CD4-positive, alpha-beta T cell treated with Interleukin-10 for 1 hour (primary cell): Measurements from ENCODE around the gene ZNF264.
"Not testable (repeated sequence)": the region's sequence is repeated elsewhere in the genome, so short reads cannot be mapped to it uniquely, and the experiment has no call there.

Source experiments
- DNase-seq: peaks from one replicate; pipeline ENCODE4 v3.0.0-alpha.2; 2020

The ZNF264 gene

DNA sequence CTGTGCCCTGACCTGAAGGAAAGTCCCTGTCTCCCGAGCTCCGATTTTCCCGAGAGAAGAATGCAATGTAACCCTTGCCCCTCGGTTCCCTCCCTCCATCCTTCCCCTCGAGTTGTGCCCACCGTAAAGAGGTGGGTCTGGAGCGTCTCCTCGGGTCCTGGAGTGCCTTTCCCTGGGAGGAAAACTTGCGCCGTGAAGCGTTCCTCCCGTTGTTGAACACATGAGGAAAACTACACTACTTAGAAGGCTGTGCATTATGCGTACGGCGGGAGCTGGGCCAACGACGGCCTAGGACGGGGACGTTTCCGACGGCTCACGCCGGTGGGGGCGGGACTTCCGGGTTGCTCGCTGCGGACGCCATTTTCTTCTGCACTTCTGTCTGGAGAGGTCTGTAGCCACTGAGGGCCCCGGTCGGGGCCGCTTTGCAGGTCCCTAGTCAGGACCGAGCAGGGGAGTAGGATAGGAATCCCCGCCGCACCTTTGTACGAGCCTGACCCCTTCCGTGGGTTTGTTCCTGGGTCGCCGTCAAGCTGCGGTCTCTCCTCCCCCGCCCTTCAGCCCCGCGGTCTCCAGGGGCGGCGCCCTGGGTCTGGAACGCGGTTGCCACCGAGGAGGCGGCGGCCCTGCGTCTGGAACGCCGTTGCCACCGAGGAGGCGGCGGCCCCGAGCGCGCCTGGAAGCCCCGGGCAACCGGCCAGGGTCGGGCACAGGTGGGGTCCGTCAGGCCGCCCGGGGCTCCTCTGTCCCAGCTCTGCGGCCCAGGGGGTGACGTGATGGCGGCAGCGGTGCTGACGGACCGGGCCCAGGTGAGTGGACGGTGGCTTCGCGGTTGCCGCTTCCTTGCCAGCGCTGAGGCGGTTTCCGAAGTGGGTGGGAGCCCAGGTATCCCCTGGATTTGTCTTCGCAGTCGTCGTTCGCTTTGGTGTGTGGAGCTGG, at the start of gene ZNF264:
Gene ZNF264, plus strand, starts transcription at position 360 of the 936 bp plus-strand sequence. Its CDS starts 414 bp downstream, at position 774.
- DNase-seq, result peak; percentile 89

DNA sequence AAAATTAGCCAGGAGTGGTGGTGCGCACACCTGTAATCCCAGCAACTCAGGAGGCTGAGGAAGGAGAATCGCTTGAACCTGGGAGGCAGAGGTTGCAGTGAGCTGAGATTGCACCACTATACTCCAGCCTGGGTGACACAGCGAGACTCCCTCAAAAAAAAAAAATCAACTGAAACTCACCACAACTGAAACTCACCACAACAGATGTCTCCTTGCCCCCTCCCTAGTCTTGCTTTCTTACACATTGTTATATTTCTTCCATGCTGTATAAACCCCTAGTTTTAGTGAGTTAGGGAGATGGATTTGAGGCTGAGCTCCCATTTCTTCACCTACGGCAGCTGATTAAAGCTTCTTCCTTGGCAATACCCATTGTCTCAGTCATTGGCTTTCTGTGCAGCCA, 49.6 kb upstream of the ZNF264 start:
- no peak for DNase-seq

DNA sequence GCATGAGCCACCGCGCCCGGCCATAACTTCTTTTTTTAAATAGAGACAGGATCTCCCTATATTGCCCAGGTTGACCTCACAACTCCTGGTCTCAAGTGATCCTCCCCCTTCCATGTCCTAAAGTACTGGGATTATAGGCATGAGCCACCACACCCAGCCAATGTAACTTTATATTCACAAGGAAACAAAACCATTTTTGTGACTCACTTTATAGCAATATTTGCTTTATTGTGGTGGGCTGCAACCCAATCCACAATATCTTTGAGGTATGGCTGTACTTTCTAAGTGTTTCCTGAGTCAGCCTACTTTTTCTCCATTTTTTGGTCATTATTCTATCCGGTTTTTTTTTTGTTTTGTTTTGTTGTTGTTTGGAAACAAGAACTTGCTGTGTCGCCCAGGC, 38.4 kb upstream of the ZNF264 start:
- DNase-seq, result no peak

DNA sequence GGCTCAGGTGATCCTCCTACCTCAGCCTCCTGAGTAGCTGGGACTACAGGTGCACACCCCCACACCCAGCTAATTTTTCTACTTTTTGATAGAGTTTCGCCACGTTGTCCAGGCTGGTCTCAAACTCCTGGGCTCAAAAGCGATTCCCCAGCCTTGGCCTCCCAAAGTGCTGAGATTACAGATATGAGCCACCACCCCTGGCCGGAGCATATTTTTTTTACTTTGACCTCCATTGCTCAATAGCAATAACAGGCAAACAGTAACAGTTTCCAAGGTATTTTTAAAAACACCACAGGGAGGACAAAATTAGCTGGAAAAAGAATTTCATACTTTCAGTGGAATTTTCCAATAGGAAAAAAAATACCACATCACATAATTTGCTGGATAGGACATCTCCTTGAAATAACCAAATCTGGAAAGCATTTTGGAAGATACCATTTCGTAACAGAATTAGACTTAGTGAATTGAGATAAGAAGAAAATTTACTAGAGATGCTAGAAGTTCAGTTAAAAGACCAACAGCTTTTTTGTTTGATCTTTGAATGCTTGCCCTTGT, 29.2 kb upstream of the ZNF264 start:
- DNase-seq, result no peak

DNA sequence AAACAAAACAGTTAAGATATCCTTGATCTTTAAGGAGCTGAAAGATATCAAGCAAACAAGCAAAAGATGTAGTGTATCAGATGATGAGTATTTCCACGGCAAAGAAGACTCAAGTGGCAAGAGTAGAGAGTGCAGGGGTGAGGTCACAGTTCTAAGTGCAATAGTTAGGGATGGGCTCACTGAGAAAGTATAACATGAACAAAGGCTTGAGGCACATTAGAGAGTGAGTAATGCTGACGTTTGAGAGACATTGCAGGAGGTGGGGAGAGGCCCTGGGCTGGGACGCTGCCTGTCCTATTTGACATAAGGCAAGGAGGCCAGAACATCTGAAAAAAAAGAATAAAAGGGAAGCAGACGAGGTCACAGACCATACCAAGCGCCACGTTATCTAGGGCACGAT, 25.5 kb upstream of the ZNF264 start:
- no peak for DNase-seq

DNA sequence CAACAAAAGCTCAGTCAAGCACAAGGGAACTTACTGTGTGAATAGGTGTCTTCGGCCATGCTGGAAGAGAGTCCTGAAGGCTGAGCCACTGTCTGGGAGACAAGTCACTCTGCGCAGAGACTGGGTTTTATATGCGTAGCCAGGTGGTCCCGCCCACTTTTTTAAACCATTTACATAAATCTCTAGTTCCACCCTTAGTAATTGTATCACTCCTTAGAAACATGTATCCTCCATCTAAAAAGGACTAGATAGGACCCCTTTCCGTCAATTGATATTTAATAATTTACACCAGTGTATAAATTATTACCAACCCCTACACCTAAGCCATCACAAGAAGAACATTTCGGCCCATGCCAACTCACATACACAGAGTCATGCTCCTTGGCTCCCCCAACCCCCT, 23.9 kb upstream of the ZNF264 start, which contains the start of gene DUXA:
Gene DUXA, minus strand, starts transcription at position 101 of the 400 bp plus-strand sequence. Its CDS starts 42 bp downstream, at position 59.
- DNase-seq, result no peak

DNA sequence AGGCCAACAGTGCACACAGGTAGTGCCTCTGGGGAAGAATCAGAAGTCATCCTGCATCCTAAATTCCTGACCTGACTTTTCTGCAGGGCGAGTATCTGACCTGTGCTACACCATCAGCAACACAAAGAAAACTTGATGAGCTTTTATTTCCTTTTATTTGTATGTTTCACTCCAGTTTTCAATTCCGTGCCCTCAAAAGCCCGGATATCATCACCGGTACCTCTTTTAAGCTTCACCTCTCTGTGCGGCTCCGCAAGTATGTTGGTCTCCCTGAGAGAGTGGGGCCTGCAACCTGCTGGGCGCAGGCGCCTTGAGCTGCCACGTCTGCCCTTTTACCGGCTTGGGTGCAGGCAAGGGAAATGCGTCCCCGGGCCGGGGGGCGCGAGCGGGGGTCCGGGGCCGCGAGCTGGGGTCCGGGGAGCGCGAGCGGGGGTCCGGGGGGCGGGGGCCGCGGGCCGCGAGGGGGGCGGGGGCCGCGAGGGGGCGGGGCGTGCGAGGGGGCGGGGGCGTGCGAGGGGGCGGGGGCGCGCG, 19.7 kb upstream of the ZNF264 start:
- DNase-seq, result peak; percentile 51

DNA sequence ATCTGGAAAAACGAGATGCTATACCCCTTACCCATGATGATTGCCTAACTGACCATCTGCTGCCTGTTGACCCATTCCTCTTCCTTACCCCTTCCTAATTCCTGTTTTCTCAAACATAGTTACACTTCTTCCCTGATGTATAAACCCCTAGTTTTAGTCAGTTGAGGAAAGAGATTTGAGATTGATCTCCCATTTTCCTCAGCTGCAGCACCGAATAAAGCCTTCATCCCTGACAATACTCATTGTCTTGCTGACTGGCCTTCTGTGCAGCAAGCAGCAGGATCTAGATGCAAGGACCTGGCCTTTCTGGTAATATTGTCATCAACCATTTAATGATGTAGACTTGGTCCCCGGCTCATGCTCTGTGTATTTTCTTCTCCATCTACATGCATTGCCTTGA, 999 bp upstream of the ZNF264 start:
- DNase-seq, result no peak

DNA sequence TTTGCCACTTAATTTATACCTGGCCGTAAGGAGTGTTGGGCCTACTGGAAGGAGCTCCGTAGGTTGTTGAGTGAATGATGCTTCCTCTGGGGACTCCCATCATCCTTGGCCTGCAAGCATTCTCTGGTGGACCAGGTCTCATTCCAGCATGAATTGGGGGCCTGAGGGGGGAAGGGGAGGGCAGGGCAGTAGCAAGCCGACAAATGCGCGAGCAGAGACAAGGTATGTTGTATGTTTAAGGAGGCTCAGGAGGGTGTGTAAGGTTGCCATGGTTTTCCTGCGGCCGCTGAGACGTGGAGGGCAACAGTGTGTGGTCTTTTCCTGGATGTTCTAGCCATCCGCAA, 749 bp downstream of the ZNF264 start:
- no peak for DNase-seq

DNA sequence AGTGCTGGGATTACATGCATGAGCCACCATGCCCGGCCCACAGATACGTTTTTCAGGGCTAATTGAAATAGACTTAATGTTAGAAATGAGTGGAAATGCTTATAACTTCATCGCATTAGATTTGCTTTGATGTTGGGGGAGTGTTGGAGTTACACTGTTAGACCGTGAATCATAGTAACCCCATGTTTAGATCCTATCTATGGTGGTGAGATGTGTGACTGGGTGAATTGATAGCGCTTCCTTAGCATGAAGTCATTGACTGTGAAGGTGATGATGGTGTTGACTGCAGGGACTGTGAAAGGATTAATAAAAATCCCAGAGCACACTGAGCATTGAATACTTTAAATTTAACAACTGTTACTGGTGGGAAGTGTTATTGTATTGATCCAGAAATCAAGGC, 1.7 kb downstream of the ZNF264 start:
- DNase-seq, result no peak

DNA sequence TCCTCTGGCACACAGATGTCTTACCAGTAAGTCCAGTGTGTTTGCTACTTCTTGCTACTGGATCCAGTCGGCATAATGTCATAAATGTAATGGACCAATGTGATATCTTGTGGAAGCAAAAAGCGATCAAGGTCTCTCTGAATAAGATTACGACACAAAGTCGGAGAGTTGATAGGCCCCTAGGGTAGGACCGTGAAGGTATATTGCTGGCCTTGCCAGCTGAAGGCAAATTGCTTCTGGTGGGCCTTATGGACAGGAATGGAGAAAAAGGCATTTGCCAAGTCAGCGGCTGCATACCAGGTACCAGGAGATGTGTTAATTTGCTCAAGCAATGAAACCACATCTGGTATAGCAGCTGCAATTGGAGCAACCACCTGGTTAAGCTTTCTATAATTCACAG, 6.6 kb downstream of the ZNF264 start:
- DNase-seq, result not testable (repeated sequence)

DNA sequence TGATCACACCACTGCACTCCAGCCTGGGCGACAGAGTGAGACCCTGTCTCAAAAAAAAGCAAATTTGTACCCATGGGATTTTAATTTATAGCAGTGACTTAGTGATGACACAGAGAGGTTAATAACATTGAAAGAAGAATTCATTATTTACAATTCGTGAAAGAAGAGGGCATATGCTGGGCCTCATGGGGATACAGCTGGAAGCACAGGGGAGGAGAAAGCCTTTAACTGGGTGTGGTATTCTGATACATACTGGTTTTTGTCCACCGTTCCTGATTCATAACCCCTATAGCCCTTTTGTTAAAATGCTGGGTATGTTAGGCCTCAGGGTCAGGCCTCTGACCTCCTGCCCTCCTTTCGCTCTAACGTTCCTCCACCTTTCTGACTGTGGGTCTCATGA, 10.9 kb downstream of the ZNF264 start:
- DNase-seq, result no peak

DNA sequence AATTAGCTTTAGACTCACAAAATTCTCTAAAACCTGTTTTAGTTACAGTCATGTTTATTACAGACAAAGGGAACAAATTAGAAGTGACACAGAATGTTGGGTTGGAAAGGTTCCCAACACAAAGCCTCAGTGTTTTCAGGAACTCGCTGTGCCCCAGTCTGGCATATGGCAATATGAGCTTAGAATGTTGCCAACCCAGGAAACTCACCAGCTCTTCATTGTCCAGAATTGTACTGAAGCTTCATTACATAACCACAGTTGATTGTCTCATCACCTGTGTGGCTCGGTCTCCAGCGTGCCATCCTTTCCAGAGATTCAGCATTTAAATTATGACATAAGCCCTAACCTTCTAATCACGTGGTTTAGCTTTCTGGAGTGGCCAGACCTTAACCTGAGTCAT, 19.1 kb downstream of the ZNF264 start:
- no peak for DNase-seq

DNA sequence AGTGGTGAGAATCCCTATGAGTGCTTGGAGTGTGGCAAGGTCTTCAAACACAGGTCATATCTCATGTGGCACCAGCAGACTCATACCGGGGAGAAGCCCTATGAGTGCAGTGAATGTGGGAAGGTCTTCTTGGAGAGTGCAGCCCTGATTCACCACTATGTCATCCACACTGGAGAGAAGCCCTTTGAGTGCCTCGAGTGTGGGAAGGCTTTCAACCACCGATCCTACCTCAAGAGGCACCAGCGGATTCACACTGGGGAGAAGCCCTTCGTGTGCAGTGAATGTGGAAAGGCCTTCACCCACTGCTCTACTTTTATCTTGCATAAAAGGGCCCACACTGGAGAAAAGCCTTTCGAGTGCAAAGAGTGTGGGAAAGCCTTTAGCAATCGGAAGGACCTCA, 20.8 kb downstream of the ZNF264 start:
- DNase-seq, result no peak

DNA sequence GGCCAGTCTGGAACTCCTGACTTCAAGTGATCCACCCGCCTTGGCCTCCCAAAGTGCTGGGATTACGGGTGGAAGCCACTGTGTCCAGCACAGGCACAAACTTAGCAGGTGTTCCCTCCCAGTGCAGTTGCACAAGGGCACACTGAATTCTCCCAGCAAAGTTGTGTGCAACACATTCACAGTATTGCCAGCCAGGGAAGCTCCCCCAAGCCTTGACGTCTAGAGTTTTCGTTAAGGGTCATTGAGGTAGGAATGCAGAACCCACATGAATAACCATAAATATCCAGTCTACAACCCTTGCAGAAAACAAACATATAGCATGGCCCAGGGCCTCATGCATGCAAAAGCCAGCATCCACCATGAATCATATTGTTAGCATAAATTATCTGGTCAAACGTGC, 36.2 kb downstream of the ZNF264 start:
- no peak for DNase-seq

DNA sequence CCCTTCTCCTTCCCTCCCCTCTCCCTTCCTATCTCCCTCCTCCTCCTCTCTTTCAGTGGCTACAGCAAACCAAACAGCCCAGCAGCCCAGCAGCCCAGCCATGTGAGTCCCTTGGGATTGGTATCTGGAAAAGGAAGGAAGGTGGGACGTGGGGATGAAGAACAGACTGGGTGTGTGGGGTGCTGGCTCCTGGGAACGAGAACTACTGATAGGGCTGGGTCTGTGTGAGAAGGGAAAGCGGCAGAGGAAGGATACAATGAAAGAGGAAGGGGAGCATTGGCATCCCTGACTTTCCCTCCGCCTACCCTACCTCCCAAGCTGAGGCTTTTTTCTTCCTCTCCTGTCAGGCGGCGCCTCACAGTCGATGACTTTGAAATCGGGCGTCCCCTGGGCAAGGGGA, 40.4 kb downstream of the ZNF264 start:
- no peak for DNase-seq

DNA sequence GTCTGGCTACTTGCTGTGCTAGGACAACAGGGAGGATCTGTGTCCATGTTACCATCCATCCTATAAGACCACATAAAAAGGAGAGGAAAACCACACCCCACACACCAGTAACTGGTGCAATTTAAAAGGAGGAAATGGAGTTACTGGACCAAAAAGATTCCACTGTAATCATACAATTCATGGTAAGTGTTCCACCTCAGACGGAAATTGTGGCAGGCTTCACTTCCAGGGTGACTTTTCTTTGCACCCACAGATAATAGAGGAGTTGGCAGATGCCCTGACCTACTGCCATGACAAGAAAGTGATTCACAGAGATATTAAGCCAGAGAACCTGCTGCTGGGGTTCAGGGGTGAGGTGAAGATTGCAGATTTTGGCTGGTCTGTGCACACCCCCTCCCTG, 41.9 kb downstream of the ZNF264 start:
- DNase-seq, result no peak

DNA sequence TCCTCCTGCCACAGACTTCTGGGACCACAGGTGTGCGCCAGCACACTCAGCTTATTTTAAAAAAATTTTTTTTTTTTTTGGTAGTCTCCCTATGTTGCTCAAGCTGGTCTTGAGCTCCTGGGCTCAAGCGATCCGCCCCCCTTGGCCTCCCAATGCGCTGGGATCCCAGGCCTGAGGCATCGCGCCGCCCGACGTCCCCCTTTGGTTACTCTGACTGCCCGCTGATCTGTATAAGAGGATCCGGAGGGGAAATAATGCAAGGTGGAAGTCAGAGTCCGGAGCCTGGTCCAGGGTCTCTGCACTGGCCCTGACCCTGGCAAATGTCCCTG, 48.6 kb downstream of the ZNF264 start:
- DNase-seq, result no peak

DNA sequence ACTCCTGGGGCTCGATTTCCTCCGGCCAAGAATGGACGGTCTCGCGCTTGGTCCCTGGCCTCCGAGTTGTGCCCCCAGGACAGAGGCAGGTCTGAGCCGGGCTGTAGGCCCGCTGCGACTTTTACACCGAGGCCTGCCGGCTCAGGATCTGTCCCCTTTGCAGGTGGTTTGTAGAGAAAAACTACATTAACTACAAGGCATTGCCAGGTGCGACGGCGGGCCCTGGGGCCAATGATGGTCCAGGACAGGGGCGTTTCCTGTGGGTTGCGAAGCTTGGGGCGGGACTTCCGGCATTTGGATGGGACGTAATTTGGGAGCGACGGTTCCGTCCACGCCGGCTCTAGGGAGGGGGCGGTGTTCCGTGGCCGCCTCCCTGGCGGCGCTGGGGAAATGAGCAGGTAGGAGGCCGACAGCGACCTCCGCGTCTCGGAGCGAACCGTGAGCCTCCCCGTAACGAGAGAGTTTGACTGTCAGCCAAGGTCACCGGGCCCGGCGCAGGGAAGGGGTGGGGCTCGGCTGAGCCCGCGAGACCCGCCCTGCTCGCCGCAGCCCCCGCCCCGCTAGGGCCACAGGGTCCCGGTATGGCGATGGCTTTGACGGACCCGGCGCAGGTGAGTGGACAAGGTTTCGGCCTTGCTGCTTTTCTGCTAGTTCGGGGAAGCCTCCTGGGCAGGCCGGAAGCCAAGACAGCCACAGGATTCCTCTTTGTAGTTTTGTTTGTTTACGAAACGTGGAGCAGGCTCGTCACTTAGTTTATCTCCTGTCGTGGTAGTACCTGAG, 49.2 kb downstream of the ZNF264 start, which contains the start of gene ZNF805:
Gene ZNF805, plus strand, starts transcription at position 322 of the 780 bp plus-strand sequence. Its CDS starts 260 bp downstream, at position 582.
- DNase-seq, result peak; percentile 97

DNA sequence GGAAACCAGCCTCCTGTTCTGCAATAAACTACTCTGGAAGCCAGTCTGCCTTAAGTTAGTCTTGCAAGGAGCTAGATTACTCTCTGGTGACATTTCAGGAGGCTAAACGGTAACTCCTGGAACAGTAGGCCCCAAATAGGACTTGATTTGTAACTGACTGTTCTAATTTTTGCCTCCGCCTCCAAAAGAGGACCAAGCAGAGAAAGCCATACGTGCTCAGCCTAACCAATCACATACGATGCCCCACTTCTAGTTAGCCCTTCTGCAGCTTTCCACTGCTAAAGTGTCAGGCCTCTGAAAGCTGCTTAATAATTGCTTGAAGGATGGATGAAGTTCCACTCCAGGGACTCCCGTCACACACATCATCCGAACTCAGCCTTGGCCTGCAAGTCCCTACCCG, 49.9 kb downstream of the ZNF264 start:
- DNase-seq, result no peak

DNA sequence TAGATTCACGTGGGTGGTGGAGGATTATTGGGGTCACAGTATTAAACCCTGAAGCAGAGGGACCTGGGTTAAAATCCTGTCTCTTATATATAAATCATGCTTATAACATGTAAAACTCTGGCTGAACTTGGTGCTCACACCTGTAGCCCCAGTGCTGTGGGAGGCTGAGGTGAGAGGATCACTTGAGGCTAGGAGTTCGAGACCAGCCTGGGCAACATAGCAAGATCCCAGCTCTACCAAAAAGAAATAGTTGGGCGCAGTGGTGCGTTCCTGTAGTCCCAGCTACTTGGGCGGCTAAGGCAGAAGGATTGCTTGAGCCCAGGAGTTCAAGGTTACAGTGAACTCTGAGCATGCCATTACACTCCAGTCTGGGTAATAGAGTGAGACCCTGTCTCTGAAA, 51.5 kb downstream of the ZNF264 start:
- DNase-seq, result no peak

DNA sequence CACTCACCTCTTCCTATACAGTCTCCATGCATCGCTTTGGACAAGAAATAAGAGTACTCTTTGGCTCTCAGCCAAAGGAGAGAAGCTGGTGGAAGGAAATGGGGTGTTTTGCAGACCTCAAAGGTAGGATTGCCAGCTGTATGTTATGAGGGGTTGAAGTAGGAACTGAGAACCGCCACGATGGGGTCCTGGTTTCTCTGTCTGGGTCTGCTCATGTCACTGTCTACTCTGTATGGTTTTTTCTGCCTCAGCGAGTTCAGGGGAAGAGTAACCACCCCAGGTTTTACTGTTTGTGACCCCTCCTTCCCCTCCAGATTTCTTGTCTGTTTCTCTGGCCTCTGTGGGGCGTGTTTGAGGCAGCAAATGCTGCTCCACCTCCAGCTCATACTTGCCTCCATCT, 53.2 kb downstream of the ZNF264 start:
- no peak for DNase-seq

DNA sequence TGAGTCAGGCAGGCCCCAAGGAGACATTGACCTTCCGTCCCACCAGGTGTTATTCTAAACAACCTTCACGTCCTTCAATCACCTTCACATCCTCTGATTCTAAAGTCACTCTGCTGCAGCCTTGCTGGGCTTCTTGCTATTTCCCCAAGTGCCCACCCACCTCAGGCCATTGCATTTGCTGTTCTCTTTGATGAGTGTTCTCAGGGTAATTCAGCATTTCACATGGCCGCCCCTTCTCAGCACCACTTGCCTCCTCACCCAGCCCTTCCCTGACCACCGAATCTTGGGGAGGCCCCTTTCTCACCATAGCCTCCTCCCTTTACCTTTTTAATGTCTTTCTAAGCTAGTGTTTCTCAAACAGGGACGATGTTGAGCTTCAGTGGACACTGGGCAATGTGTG, 53.8 kb downstream of the ZNF264 start:
- DNase-seq, result no peak

DNA sequence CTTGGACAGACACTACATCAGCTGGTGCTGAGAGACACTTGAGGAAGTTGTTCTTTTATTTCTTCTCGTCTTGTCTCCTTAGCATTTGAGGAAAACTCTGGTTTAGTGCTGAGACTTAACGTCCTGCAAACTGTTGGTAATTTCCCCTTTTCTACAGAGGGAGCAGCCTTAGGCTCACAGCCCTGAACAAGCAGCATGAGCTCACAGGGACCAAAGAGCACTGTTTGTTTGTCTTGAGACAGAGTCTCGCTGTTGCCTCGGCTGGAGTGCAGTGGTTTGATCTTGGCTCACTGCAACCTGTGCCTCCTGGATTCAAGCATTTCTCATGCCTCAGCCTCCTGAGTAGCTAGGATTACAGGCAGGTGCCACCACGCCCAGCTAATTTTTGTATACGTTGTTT, 54.7 kb downstream of the ZNF264 start:
- DNase-seq, result no peak
